ENCODE results near the gene PFKFB3. TPM values are rescaled to one million over a fixed set of nuclear protein-coding genes. Genes with fewer than 3 reads are reported as not detected.

Gene PFKFB3
- total RNA-seq, 1 donor from 2014 or later: 28.8 TPM

GRCh38 chr10:6219494-6219836 lies 16.7 kb downstream of the PFKFB3 start:
- H3K27ac ChIP-seq: peak overlapping the region; percentile 43
- DNase-seq (ENCODE audit: low spot score): peak; percentile 84
- Mint-ChIP-seq H3K9me3 (no peaks in the 10 kb centered on the region), H3K27ac (peak overlapping the region; percentile 96), H3K4me3 (peak overlapping the region; percentile 30), H3K4me1 (peaks cover 35% of the 10 kb centered on the region), H3K36me3 (peaks cover 46% of the 10 kb centered on the region), H3K27me3 (ENCODE audit: insufficient read depth, low read depth) (peaks cover 4% of the 10 kb centered on the region)
- H3K79me2 ChIP-seq (ENCODE audit: low read depth): peaks cover 5% of the 10 kb centered on the region
- H3K9ac ChIP-seq: no peak overlapping the region
- no peak overlapping the region for H2AFZ ChIP-seq (replicated peaks)
- TF ChIP-seq EZH2phosphoT487 (IDR thresholded peaks at IDR 0.05) (peak; percentile 35), EZH2 (IDR thresholded peaks at IDR 0.05) (no peak)
- TF ChIP-seq, protein P1, sequence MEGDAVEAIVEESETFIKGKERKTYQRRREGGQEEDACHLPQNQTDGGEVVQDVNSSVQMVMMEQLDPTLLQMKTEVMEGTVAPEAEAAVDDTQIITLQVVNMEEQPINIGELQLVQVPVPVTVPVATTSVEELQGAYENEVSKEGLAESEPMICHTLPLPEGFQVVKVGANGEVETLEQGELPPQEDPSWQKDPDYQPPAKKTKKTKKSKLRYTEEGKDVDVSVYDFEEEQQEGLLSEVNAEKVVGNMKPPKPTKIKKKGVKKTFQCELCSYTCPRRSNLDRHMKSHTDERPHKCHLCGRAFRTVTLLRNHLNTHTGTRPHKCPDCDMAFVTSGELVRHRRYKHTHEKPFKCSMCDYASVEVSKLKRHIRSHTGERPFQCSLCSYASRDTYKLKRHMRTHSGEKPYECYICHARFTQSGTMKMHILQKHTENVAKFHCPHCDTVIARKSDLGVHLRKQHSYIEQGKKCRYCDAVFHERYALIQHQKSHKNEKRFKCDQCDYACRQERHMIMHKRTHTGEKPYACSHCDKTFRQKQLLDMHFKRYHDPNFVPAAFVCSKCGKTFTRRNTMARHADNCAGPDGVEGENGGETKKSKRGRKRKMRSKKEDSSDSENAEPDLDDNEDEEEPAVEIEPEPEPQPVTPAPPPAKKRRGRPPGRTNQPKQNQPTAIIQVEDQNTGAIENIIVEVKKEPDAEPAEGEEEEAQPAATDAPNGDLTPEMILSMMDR (IDR thresholded peaks at IDR 0.05): no peak
- no peaks in the 10 kb centered on the region for H3K9me3 ChIP-seq (ENCODE audit: low read depth)
- no peak overlapping the region for H3K4me2 ChIP-seq
- peaks cover 98% of the 10 kb centered on the region for H4K20me1 ChIP-seq (ENCODE audit: low read depth)
- H3K4me1 ChIP-seq: peaks cover 21% of the 10 kb centered on the region
- no peak overlapping the region for H3K4me3 ChIP-seq
- H3K36me3 ChIP-seq: peaks cover 5% of the 10 kb centered on the region
- no peaks in the 10 kb centered on the region for H3K27me3 ChIP-seq
- H3F3A ChIP-seq (ENCODE audit: low read depth): peaks cover 22% of the 10 kb centered on the region

DNA sequence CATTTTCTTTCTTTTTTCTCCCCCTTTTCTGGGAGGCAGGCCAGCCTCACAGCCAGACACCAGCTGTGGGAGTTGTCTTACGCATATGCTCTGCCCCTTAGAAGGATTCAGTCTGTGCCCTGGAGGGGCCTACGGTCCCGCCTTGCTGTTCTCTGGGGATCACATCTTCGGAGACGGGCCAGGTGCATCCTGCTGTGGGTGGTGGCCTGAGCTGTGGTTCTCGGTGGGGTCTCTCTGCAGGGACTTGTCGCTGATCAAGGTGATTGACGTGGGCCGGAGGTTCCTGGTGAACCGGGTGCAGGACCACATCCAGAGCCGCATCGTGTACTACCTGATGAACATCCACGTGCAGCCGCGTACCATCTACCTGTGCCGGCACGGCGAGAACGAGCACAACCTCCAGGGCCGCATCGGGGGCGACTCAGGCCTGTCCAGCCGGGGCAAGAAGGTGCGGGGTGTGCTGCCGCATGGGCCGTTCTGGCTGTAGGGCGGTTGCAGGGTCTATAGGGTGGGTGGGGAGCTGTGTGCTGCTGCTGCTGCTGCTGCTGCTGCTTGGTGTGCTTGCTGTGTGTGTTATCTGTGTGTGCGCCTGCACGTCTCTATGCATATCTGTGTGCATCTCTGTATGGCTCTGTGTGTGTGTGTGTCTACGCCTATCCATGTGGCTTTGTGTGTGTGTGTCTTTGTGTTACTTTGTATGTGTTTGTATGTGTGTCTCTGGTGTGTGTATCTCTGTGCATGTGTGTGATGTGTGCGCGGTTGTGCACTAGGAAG lies 17.9 kb downstream of the PFKFB3 start:
- H3K27me3 ChIP-seq: no peaks in the 10 kb centered on the region
- H3K36me3 ChIP-seq: peaks cover 5% of the 10 kb centered on the region
- Mint-ChIP-seq H3K27me3 (ENCODE audit: insufficient read depth, low read depth) (peaks cover 4% of the 10 kb centered on the region), H3K36me3 (peaks cover 46% of the 10 kb centered on the region), H3K9me3 (no peaks in the 10 kb centered on the region), H3K27ac (peak overlapping the region; percentile 21), H3K4me1 (peaks cover 35% of the 10 kb centered on the region), H3K4me3 (no peak overlapping the region)
- TF ChIP-seq EZH2phosphoT487 (IDR thresholded peaks at IDR 0.05) (no peak), EZH2 (IDR thresholded peaks at IDR 0.05) (no peak)
- TF ChIP-seq, protein P1 (IDR thresholded peaks at IDR 0.05): no peak
- no peak overlapping the region for H3K9ac ChIP-seq
- H3K27ac ChIP-seq: no peak overlapping the region
- no peaks in the 10 kb centered on the region for H3K79me2 ChIP-seq (ENCODE audit: low read depth)
- H3K4me1 ChIP-seq: peaks cover 21% of the 10 kb centered on the region
- no peak for DNase-seq (ENCODE audit: low spot score)
- H2AFZ ChIP-seq (replicated peaks): no peak overlapping the region
- peaks cover 22% of the 10 kb centered on the region for H3F3A ChIP-seq (ENCODE audit: low read depth)
- H3K9me3 ChIP-seq (ENCODE audit: low read depth): no peaks in the 10 kb centered on the region
- peaks cover 98% of the 10 kb centered on the region for H4K20me1 ChIP-seq (ENCODE audit: low read depth)
- H3K4me2 ChIP-seq: no peak overlapping the region
- no peak overlapping the region for H3K4me3 ChIP-seq

- Mint-ChIP-seq H3K4me3 (no peak overlapping the region), H3K36me3 (peaks cover 52% of the 10 kb centered on the region), H3K9me3 (no peaks in the 10 kb centered on the region), H3K27me3 (ENCODE audit: insufficient read depth, low read depth) (peaks cover 4% of the 10 kb centered on the region), H3K27ac (peak overlapping the region; percentile 21), H3K4me1 (peaks cover 35% of the 10 kb centered on the region)
- Histone ChIP-seq H4K20me1 (ENCODE audit: low read depth) (peaks cover 97% of the 10 kb centered on the region), H3K4me2 (no peak overlapping the region), H3K27me3 (no peaks in the 10 kb centered on the region), H3K27ac (no peak overlapping the region), H3K79me2 (ENCODE audit: low read depth) (no peaks in the 10 kb centered on the region), H3F3A (ENCODE audit: low read depth) (peaks cover 22% of the 10 kb centered on the region), H2AFZ (replicated peaks) (no peak overlapping the region), H3K9me3 (ENCODE audit: low read depth) (no peaks in the 10 kb centered on the region), H3K4me3 (no peak overlapping the region), H3K36me3 (peaks cover 5% of the 10 kb centered on the region), H3K9ac (no peak overlapping the region), H3K4me1 (peaks cover 21% of the 10 kb centered on the region)
- DNase-seq (ENCODE audit: low spot score): no peak
- no peak for TF ChIP-seq EZH2 (IDR thresholded peaks at IDR 0.05)
- no peak for TF ChIP-seq EZH2phosphoT487 (IDR thresholded peaks at IDR 0.05)
- TF ChIP-seq, protein P1 (IDR thresholded peaks at IDR 0.05): no peak
Measured at GRCh38 chr10:6221192-6221940, 18.6 kb downstream of the PFKFB3 start.

Data from neural progenitor cell (in vitro differentiated cells).